Measurements from ENCODE around the gene TSEN15.
"Not testable (repeated sequence)": the region's sequence is repeated elsewhere in the genome, so short reads cannot be mapped to it uniquely, and the experiment has no call there.

The TSEN15 gene

GRCh38 chr1:184053881-184054280 lies 2.4 kb downstream of the TSEN15 start:
- DNase-seq (ENCODE audit: low read depth in 2 of 2): no peak

GRCh38 chr1:184056921-184057555 lies 5.5 kb downstream of the TSEN15 start:
- DNase-seq (ENCODE audit: low read depth in 2 of 2): no peak

- DNase-seq (ENCODE audit: low read depth in 2 of 2): no peak
Measured at GRCh38 chr1:184059887-184060286, 8.4 kb downstream of the TSEN15 start.

GRCh38 chr1:184060316-184060715 lies 8.8 kb downstream of the TSEN15 start:
- no peak for DNase-seq (ENCODE audit: low read depth in 2 of 2)

GRCh38 chr1:184061396-184062003 lies 10.0 kb downstream of the TSEN15 start:
- DNase-seq (ENCODE audit: low read depth in 2 of 2): no peak

GRCh38 chr1:184062640-184063286 lies 11.2 kb downstream of the TSEN15 start:
- no peak for DNase-seq (ENCODE audit: low read depth in 2 of 2)

GRCh38 chr1:184065559-184065958 lies 14.0 kb downstream of the TSEN15 start:
- DNase-seq (ENCODE audit: low read depth in 2 of 2): no peak

- no peak for DNase-seq (ENCODE audit: low read depth in 2 of 2)
Measured at GRCh38 chr1:184068354-184068753, 16.8 kb downstream of the TSEN15 start.

GRCh38 chr1:184069675-184070074 lies 18.1 kb downstream of the TSEN15 start:
- DNase-seq (ENCODE audit: low read depth in 2 of 2): no peak

GRCh38 chr1:184072376-184072775 lies 20.8 kb downstream of the TSEN15 start:
- DNase-seq (ENCODE audit: low read depth in 2 of 2): no peak

GRCh38 chr1:184074383-184074782 lies 22.9 kb downstream of the TSEN15 start:
- DNase-seq (ENCODE audit: low read depth in 2 of 2): no peak

GRCh38 chr1:184075055-184076029 lies 23.8 kb downstream of the TSEN15 start:
- no peak for DNase-seq (ENCODE audit: low read depth in 2 of 2)

GRCh38 chr1:184078564-184079249 lies 27.2 kb downstream of the TSEN15 start:
- no peak for DNase-seq (ENCODE audit: low read depth in 2 of 2)

- DNase-seq (ENCODE audit: low read depth in 2 of 2): no peak
Measured at GRCh38 chr1:184080309-184080708, 28.8 kb downstream of the TSEN15 start.

- no peak for DNase-seq (ENCODE audit: low read depth in 2 of 2)
Measured at GRCh38 chr1:184082541-184083415, 31.2 kb downstream of the TSEN15 start.

- no peak for DNase-seq (ENCODE audit: low read depth in 2 of 2)
Measured at GRCh38 chr1:184085667-184086066, 34.1 kb downstream of the TSEN15 start.

GRCh38 chr1:184088037-184088436 lies 36.5 kb downstream of the TSEN15 start:
- DNase-seq (ENCODE audit: low read depth in 2 of 2): no peak

- no peak for DNase-seq (ENCODE audit: low read depth in 2 of 2)
Measured at GRCh38 chr1:184093071-184093470, 41.5 kb downstream of the TSEN15 start.

GRCh38 chr1:184096005-184096404 lies 44.5 kb downstream of the TSEN15 start:
- no peak for DNase-seq (ENCODE audit: low read depth in 2 of 2)

- not testable (repeated sequence) for DNase-seq (ENCODE audit: low read depth in 2 of 2)
Measured at GRCh38 chr1:184096580-184096979, 45.0 kb downstream of the TSEN15 start.
